COR-L47 (cell line): ENCODE data around the gene JAK1.

Source experiments
- DNase-seq: peaks from one replicate; lab custom pipeline; 2025; lab: John Stamatoyannopoulos, UW

Gene JAK1

DNA sequence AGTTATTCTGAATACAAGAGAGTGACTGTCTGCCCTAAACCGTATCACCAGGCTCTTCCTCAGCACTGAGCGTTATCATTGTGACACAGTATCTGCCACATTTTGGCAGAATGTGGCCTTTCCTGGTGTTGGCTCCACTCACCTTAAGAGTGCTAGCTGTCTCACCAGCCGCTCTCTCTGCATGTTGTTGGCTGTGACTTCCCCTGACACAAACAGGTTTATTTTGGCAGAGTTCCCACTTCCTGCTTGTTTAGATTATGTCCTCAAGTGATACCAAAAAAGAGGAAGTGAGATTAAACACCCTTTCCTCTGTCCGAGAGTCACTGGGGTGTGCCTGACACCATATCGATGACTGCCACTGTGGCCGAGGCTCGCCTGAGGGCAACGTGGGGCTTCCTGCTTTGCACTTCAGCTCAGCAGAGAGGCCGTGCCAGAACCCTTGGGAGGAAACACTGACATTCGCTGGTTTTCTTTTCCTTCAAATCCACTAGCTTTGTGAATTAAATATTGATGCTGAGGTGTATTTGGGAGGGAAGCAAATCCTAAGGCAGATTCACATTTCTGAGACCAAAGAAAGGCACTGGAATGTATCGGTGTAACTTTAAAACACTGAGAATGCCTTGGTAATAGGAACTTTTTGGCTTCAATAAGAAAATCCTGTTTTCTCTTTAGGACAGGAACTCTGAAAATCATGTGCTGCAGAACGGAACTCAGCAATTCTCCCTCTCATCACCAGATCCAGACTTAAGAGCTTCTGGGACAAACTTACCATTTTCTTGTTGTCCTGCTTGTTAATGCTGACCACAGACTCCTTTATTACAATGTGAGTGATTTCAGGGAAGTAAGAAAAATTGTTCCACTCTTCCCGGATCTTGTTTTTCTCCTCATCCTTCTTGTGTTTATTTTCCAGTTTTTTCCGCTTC is 102.1 kb downstream of the JAK1 start:
- peak; percentile 41 for DNase-seq

DNA sequence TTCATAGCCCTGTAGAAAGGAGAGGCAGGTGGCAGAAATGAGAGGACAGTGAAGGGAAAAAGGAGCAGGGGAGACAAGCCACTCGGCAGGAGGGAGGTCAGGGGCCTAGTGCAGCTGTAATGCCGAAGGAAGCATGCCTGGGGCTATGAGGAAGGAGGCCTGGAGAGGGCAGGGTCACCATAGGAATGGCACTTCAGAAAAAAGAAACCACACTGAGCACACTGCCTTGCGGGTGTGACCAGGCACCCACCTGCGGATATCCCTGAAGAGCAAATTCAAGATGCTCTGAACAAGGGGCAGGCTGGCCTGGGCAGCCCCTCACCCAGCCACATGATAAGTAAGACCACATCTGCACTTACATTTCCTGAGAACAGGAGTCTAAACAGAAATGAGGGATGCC is 104.7 kb downstream of the JAK1 start:
- no peak for DNase-seq

DNA sequence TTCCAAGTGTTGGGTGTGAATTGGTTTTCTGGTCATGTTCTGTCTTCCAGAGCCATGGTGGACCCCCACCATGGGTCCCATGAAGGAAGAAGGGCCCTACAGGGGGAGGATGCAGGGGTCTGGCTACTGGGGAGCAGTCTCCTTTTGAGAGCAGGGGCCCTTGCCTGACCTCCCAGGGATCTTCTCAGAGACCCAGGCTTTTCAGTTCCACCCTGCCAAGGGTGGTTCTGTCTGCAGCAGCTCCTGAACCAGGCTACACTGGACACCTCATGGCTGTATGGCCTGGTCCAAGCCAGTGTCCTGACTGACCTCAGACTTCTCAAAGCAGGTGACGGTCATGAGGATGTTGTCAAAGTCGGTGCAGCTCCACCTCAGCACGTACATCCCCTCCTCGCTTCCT is 109.0 kb downstream of the JAK1 start:
- DNase-seq, result no peak

DNA sequence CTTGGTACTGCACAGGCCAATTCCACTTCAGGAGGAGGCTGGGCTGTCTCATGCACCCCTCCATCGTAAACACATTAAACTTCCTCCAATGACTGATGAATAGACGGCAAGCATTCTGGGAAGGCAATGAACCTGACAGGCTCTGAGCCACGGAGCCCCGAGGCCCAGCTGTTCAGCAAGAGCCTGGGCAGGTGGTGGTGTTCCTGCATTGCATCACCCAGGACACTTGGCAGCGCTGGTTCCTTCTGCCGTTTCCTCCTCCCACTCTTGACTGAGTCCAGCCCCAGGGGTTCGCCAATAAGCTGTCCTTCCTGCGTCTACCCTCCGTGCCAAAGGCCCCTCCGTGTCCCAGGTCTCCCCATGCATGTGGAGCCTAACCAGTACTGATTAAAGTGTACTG is 109.8 kb downstream of the JAK1 start:
- no peak for DNase-seq

DNA sequence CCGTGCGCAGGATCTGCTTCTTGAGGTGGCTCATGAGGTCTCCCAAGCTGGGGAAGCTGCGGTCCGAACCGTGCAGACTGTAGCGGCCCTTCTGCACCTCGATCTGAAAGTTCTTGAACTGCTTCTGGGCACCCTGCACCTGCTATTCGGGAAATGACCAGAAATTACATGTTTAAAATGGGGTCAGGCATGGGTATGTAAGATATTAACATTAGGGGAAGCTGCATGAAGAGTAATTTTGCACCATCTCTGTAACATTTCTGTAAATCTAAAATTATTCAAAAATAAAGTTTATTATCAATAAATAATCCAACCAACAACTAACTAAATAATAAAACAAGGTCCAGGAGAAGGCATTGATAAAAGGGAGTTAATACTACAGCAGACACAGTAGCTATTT is 110.8 kb downstream of the JAK1 start:
- DNase-seq, result no peak

DNA sequence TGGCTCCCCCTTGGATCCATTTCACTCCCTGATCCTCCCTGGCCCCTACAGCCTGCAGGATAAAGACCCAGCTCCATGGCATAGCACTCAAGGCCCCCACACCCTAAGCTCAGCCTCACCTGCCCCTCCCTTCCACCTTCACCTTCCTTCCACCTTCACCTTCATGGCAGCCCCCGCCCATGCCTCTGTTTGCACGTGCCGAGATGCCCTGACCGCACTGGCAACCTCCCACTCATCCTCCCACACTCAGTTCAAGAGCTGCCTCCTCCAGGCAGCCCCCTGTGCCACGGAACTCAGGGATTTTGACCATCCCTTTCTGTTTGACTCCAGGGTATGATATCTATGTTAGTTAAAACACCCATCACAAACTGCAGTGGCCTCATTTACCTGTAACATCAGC is 111.7 kb downstream of the JAK1 start:
- no peak for DNase-seq

DNA sequence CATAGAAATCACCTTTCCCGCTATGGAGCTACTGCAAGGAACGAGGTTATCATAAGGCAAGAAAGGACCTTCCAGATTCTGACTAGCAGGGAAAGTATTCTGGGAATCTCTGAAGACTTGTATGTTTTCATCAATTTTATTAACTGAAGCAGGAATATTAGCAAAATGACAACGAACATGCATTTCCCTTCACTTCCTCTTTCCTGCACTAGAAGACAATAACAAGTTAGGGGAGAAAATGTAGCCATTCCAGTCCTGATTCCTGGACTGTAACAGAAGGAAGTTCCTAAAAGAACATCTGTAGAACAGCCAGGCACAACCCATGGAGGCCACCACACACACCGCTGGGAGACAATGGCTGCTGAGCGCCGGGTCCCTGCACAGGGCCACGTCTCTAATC is 114.7 kb downstream of the JAK1 start:
- DNase-seq, result no peak

DNA sequence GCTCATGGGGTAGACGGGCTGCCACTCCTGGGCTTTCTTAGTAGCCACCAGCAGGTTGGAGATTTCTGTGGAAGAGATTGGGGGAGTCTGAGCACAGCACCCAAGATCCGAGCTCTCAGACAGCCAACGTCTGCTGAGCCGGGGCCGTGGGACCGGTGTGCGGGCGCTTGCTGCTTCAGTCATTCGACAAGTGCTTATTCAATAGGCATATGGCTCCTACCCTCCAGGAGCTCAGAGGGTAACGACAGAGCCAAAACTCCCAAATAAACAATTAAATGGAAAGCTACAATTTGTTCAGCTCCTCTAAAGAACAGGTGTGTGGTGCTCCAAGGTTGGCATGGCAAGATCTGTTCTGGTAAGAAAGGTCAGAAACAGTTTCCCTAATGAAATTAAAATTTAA is 115.5 kb downstream of the JAK1 start:
- no peak for DNase-seq

DNA sequence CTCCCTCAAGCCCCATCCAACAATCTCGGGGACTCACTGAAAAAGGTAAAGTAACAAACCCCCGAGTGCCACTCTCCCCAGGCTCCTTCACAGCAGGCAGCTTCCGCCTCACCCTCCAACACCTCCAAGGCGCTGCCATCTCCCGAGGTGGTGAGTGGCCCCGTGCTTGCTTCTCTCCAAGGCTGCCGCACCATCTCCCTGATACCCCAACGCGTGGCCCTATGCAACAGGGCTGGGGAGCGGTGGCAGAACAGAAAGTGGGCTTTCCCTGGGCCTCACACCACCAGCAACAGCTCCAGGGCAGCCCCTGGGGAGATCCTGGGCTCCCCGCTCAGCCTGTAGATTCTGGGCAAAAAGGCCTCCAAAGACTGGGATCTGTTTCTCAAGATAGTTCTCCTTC is 116.4 kb downstream of the JAK1 start:
- no peak for DNase-seq

DNA sequence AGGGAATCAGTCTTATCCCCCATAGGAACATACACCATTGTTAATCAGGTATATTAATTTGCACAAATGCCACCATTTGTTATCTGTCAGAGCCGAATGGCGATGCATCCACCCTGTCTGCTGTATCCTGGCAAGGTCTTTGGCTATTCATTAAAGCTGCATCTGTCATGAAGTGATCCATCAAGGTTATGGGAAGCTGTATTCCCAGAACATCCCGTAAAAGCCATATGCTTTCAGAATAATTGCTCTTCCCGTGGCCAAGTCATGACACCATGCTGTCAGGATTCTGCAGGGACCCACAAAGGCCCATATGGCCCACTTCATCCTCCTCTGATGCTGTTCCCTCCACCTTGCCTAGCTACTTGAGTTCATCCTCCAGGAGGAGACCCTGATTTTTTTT is 117.5 kb downstream of the JAK1 start:
- DNase-seq, result no peak

DNA sequence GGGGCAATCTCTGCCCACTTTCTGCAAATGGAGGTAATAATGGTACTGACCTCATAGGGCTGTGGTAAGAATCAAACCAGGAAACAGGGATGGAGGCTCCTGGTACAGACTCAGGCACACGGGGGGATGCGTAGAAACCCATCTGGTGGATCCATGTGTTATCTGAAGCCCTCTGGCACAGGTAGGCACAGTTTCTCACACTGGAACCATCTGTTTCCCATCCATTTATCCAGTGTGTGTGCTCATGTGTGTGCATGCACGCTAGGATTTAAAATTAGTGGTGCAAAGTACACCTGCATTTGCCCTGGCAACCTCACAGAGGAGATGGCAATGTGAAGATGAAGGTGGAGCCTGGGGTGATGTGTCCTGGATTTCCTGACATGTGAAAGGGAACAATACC is 118.2 kb downstream of the JAK1 start:
- no peak for DNase-seq

DNA sequence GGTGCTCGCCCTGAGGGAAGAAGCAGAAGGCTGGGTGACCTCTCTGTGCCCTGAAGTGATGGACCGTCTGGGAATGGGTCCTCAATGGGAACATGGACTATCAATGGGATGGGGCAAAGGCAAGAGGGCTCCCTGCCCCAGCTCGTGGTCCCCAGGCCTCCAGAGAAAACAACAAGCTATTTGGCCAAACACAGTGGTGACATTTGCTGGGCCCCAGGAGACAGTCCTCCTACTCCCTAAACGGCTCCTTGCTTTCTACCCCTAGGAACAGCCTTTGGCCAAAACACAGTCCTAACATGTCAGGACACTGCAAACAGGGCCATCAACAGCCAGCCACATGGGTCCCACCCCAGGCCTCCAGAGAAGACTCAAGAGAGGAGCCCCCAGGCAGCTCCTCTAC is 118.7 kb downstream of the JAK1 start:
- no peak for DNase-seq

DNA sequence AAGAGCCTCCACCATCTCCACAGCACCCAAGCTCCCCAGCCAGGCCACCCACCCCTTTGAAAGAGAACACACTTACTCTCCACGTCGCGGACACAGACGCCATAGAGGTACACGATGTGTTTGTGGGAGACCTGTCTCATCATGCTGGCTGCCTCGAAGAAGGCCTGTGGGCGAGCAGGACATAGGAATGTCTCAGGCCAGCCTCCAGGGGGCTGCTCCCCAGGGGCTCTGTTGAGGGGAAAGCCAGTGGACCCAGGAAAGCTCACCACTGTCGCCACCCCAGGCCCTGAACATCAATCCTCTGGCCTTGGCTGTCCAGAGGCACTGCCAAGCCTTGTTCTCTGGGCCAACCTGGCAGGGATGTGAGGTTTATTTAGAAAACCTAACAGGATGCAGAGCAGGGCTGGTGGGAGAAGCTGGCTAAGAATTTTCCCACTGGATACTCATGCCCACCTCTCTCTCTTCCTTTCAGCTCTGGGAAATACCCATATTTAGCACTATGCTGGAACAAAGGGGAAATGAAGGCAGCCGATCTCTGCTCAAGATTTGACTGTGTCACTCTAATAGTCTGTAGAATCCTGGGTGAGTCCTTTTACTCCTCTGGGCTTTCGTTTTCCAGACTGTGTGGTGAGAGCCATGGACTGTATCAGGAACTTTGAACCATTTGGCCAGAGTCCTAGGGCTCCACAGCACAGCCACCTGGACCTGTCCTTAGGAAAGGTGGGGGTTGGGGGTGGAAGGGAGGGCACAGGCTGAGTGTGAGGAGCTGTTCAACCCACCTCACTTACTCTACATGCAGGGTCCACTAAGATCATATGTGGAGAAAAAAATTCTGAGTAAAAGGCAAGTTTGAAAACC is 119.5 kb downstream of the JAK1 start:
- no peak for DNase-seq

DNA sequence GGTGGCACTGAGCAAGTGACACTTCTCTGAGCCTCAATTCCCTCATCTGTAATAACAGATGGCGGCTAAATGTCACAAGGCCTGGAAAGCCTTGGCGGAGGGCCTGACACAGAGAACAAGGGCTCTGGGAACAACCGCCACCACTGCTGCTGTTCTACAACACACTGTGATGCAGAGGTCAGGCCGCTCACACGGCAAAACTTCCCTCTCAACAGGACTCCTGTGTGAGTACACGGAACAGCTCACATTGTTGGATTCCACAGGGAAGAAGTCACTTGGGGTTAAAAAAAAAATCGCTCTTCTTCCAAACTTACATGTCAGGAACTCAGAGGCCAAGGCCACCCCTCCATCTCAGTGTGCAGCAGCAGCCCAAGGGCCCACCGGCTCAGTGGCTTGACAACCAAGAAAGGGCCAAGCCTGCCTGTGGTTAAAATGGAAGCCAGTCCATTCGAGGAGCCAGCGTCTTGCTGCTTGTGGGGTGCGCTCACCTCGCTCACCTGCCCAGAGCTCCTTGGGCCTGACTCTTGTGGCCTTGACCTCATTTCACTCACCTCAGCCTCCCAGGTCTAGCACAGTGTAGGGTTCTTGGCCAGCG is 120.4 kb downstream of the JAK1 start:
- DNase-seq, result no peak

DNA sequence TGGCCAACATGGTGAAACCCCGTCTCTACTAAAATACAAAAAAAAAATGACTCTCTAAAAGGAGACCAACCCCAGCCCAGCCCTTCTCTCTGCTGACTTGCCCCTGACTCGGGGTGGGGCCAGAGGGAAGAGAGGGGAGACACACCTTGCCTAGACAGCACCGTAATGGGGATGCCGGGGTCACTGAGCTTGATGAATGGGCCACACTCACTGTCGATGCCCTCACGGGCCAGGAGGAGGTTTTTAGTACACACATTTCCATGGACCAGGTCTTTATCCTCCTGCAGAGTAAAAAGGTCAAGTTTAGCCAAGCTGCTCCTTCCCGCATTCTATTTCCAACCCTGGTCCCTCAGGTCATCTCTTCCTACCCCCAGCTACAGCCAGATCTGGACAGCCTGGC is 121.7 kb downstream of the JAK1 start:
- DNase-seq, result no peak

DNA sequence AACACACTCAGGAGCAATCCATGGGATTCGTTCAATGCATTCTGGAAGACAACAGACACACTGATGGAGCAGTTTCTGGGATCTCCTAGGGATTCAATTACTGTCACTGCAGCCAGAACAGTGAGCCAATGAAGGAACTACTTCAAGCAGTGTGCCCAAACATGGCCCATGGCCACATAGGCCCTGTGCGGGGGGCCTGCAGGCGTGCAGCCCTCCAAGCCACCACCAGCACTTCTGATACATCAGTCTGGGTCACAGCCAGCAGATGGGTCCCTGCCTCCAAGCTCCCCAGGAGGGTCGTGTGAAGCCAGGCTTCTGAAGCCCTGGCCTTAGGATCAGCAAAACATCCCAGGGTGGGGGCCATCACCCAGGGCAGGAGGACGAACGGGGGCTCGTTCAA is 122.2 kb downstream of the JAK1 start:
- DNase-seq, result no peak

DNA sequence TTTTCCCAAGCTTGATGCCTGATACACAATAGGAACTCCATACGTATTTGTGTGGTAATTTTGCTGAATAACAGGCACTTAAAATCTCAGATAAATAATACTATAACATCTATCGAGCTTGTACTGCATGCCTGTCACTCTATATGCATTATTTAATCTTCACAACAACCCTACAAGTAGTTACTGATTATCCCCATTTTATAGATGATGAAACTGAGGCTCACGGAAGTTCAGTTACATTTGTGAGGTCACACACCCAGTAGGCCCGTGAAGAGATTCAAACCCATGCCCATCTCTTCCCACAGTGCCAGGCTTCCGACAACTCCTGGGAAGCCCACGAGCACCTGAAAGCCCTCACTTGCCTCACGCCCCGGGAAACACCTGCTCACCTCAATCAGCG is 122.7 kb downstream of the JAK1 start:
- no peak for DNase-seq

DNA sequence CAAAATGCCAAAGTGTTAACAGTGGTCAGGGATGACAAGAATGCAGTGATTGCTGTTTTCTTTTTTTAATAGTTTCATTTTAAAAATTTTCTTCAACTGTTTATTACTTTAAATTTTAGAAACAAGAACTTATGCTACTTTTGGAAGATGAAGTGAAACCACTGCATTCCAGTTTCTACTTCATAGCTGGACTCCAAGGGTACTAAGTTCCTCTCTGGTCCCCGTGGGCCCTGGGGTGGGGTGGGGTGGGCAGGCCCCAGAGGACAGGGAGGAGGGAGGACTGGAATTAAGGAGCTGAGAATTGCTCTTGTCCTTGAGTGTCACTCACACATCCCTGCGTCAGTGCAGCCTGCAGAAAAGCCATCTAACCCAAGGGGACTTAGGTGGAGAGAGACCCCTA is 124.1 kb downstream of the JAK1 start:
- no peak for DNase-seq

DNA sequence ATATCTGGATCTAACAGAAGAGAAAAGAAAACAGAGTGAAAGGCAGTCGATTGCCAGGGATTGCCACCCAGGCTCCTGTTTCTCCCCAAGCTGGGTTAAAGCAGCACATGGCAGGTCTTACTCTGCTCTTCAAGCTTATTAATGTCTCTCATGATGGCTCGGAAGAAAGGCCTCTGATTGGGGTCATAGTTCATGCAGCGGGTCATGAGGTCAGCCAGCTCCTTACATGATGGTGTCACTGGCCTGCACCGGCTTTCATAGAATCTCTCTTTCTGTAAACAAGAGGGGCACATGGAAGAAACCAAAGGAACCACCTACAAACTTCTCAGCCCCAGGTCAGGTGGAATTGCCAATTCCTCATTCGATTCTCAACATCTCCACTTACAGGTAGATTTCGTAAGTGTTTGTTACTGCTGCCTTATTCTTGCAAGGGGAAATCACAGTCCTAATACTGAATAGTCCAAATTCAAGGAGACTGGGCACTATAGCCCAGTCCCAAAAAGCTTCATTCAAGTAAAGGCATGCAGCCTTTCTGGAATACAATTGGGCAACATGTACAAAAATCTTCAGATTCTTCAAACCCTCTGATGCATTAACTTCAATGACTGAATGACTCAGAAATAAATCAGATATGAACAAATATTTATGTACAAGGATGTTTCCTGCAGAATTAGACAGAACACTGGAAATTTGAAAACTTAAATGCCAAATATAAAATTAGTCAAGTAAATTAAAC is 124.9 kb downstream of the JAK1 start:
- DNase-seq, result no peak

DNA sequence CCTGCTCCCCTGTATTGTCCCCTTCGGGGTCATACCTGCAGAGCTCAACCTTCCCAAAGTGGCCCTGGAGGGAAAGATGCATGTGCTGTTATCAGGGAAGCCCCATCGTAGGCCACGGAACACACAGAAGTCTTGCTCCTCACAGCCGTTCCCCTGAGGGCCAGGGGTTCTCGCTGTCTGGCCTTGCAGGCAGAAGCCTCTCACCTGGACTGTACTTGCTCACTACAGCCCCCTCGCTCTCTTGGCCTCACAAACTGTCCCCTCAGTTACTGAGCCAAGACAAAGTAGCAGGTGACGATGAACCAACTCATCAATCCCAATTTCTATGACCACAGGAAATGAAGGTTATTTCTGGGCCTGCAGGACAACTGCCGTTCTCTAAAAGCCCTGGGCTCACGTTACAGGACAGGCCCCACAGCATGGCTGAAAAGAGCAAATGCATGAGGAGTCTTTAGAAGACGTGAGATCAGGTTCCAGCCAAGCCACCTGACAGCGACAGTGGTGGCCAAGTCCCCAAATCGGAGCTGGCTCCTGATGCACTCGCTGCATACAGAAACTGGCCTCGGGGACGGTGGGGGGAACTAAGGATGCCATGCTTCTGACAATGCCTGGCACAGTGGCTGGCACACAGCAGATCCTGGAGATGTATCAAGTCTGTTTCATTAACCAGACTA is 126.5 kb downstream of the JAK1 start:
- no peak for DNase-seq

DNA sequence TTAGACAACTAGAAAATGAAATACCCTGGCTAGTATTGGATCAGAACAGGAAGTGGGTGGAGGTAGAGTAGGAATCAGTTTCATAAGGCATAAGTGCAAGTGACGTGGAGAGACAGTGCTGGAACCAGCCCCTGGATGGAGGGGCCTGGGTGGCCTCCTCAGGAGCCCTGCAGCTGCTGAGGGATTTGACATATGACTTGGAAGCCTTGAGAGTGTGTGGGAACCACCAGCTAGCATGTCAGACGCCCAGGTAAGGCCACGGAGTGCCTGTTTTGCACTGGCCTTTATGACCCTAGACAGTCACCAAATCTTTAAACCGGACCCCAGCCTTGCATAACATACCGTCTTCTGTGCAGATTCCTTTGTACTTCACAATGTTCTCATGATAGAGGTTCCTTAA is 127.1 kb downstream of the JAK1 start:
- DNase-seq, result no peak

DNA sequence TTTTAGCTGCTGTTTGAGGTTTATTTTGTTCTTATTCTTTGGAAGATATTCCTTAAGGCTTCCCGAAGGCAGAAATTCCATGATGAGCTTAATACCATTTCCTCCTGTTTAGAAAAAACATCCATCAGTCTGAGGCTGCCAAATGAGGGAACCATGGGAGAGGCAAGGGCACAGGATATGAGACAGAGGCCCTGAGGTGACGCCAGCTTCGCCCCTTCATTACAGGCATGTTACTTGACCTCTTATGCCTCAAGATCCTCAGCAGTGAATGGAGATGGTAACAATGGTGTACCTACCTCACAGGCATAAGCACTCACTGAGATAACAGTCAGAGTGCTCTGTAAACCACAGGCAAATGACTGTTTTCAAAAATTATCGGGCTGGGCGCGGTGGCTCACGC is 127.9 kb downstream of the JAK1 start:
- no peak for DNase-seq
